ENCODE measurements around the gene WNK1.

DNA sequence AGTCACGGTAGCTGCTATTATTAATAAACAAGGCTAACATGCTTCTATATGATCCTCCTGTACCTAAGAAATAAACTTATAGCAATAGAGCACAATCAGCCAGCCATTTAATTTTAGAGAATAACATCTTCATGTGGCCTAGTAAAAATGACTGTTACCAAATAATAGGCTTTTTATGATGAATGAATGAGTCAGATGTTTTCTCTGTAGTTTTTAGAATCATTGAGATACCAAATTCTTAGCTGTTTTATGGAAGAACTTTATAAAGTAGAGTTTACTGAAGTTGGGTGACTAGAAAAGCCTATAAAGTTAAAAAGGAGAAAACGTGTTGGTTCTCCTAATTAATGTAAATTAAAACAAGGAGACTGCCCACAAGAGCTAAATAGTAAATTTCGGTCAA lies 40.7 kb downstream of the WNK1 start:
- TF ChIP-seq ZNF404 (tag by site-specific recombination; IDR thresholded peaks at IDR 0.05) (no peak), ZNF785 (tag by site-specific recombination; IDR thresholded peaks at IDR 0.05) (no peak), ZNF561 (tag by site-specific recombination; IDR thresholded peaks at IDR 0.05; ENCODE audit: borderline replicate concordance) (no peak), KLF10 (tag by site-specific recombination; IDR thresholded peaks at IDR 0.05) (no peak)

Data from HEK293 (cell line).